Measurements from ENCODE around the gene ENTREP3.
A peak's percentile ranks its signal among the peaks of the same experiment; 100 is the strongest.
"Not testable (repeated sequence)": the region's sequence is repeated elsewhere in the genome, so short reads cannot be mapped to it uniquely, and the experiment has no call there.

Gene ENTREP3

GRCh38 chr1:155223047-155223446 is 32.2 kb downstream of the ENTREP3 start:
- DNase-seq (ENCODE audit: low read depth): no peak

GRCh38 chr1:155220211-155220965 is 34.9 kb downstream of the ENTREP3 start:
- DNase-seq (ENCODE audit: low read depth): not testable (repeated sequence)

- DNase-seq (ENCODE audit: low read depth): no peak
These were observed 35.7 kb downstream of the ENTREP3 start for GRCh38 chr1:155219592-155220031.

- DNase-seq (ENCODE audit: low read depth): no peak
These were observed 36.3 kb downstream of the ENTREP3 start for GRCh38 chr1:155218854-155219591.

- not testable (repeated sequence) for DNase-seq (ENCODE audit: low read depth)
These were observed 40.6 kb downstream of the ENTREP3 start for GRCh38 chr1:155214702-155215101.

GRCh38 chr1:155212051-155212440 is 43.2 kb downstream of the ENTREP3 start:
- not testable (repeated sequence) for DNase-seq (ENCODE audit: low read depth)

- DNase-seq (ENCODE audit: low read depth): not testable (repeated sequence)
These were observed 43.8 kb downstream of the ENTREP3 start for GRCh38 chr1:155211381-155212050.

- no peak for DNase-seq (ENCODE audit: low read depth)
These were observed 44.8 kb downstream of the ENTREP3 start for GRCh38 chr1:155210314-155211104.

GRCh38 chr1:155209312-155209721 is 46.0 kb downstream of the ENTREP3 start:
- DNase-seq (ENCODE audit: low read depth): no peak

- DNase-seq (ENCODE audit: low read depth): peak; percentile 87
These were observed 46.6 kb downstream of the ENTREP3 start, which contains the start of gene MTX1 for GRCh38 chr1:155208541-155209311. Gene MTX1 (plus strand): TSS chr1:155208695. CDS start chr1:155208805, 110 bp downstream.

- no peak for DNase-seq (ENCODE audit: low read depth)
These were observed 47.3 kb downstream of the ENTREP3 start, which contains the start of gene THBS3 for GRCh38 chr1:155207806-155208540. Gene THBS3 (minus strand): TSS chr1:155207897. CDS start chr1:155207876, 21 bp downstream.

- DNase-seq (ENCODE audit: low read depth): peak; percentile 81
These were observed 48.1 kb downstream of the ENTREP3 start for GRCh38 chr1:155206891-155207805.

- DNase-seq (ENCODE audit: low read depth): no peak
These were observed 49.2 kb downstream of the ENTREP3 start for GRCh38 chr1:155205969-155206593.

GRCh38 chr1:155205035-155205434 is 50.2 kb downstream of the ENTREP3 start:
- no peak for DNase-seq (ENCODE audit: low read depth)

- DNase-seq (ENCODE audit: low read depth): no peak
These were observed 52.4 kb downstream of the ENTREP3 start for GRCh38 chr1:155202731-155203515.

- DNase-seq (ENCODE audit: low read depth): no peak
These were observed 53.1 kb downstream of the ENTREP3 start for GRCh38 chr1:155202198-155202597.

- DNase-seq (ENCODE audit: low read depth): no peak
These were observed 54.4 kb downstream of the ENTREP3 start for GRCh38 chr1:155200920-155201319.

GRCh38 chr1:155199792-155200191 is 55.5 kb downstream of the ENTREP3 start:
- DNase-seq (ENCODE audit: low read depth): no peak

All from activated T-helper 9 cell treated with anti-CD3 and anti-CD28 coated beads, Interleukin-2, amount 50 U/mL, for 16 hours (primary cell).